HG02642 (cell line): ENCODE data around the gene KLK11.
"Not testable (repeated sequence)": the region's sequence is repeated elsewhere in the genome, so short reads cannot be mapped to it uniquely, and the experiment has no call there.

ENCODE experiments used
- ATAC-seq: cut with Tn5 transposase; IDR thresholded peaks from one replicate; pipeline ENCODE4 v1.9.1; 2021; ENCODE audit warnings: mild to moderate bottlenecking; ENCODE audit not compliant: unreplicated experiment, poor library complexity

KLK11 gene

GRCh38 chr19:51007488-51007887 lies 18.9 kb downstream of the KLK11 start:
- no peak for ATAC-seq

- no peak for ATAC-seq
Observed at GRCh38 chr19:51006406-51006805, 20.0 kb downstream of the KLK11 start.

GRCh38 chr19:51005248-51005647 lies 21.2 kb downstream of the KLK11 start:
- no peak for ATAC-seq

- no peak for ATAC-seq
Observed at GRCh38 chr19:51003316-51003715, 23.1 kb downstream of the KLK11 start.

GRCh38 chr19:51002542-51003311 lies 23.7 kb downstream of the KLK11 start:
- ATAC-seq = no peak

- no peak for ATAC-seq
Observed at GRCh38 chr19:51002089-51002532, 24.3 kb downstream of the KLK11 start.

GRCh38 chr19:51001515-51001914 lies 24.9 kb downstream of the KLK11 start, which contains the start of gene KLK8:
KLK8 (minus strand) TSS chr19:51001604; CDS start chr19:51001167, 437 bp downstream.
- no peak for ATAC-seq

- ATAC-seq = no peak
Observed at GRCh38 chr19:51000981-51001380, 25.4 kb downstream of the KLK11 start.

GRCh38 chr19:51000426-51000825 lies 26.0 kb downstream of the KLK11 start:
- no peak for ATAC-seq

GRCh38 chr19:50998686-50999085 lies 27.7 kb downstream of the KLK11 start:
- no peak for ATAC-seq

GRCh38 chr19:50998061-50998460 lies 28.4 kb downstream of the KLK11 start:
- ATAC-seq = no peak

- no peak for ATAC-seq
Observed at GRCh38 chr19:50994129-50994528, 32.3 kb downstream of the KLK11 start.

GRCh38 chr19:50992666-50993035 lies 33.8 kb downstream of the KLK11 start:
- no peak for ATAC-seq

- ATAC-seq = not testable (repeated sequence)
Observed at GRCh38 chr19:50984416-50984815, 42.0 kb downstream of the KLK11 start.

- ATAC-seq = no peak
Observed at GRCh38 chr19:50983625-50984292, 42.7 kb downstream of the KLK11 start, which contains the start of gene KLK7. KLK7 (minus strand) TSS chr19:50983917; CDS start chr19:50982399, 1,518 bp downstream.

- ATAC-seq = no peak
Observed at GRCh38 chr19:50982186-50982585, 44.2 kb downstream of the KLK11 start.

GRCh38 chr19:50981587-50982146 lies 44.7 kb downstream of the KLK11 start:
- ATAC-seq = no peak

- no peak for ATAC-seq
Observed at GRCh38 chr19:50980208-50980607, 46.2 kb downstream of the KLK11 start.

GRCh38 chr19:50979758-50980157 lies 46.7 kb downstream of the KLK11 start:
- ATAC-seq = no peak

- no peak for ATAC-seq
Observed at GRCh38 chr19:50978772-50979390, 47.5 kb downstream of the KLK11 start.

- no peak for ATAC-seq
Observed at GRCh38 chr19:50977626-50978025, 48.8 kb downstream of the KLK11 start.
